ENCODE measurements around the gene CEP104.

Gene CEP104

GRCh38 chr1:3893190-3893589 lies 36.2 kb upstream of the CEP104 start:
- DNase-seq = no peak

- no peak for DNase-seq
Measured at GRCh38 chr1:3892748-3893147, 35.7 kb upstream of the CEP104 start.

DNA sequence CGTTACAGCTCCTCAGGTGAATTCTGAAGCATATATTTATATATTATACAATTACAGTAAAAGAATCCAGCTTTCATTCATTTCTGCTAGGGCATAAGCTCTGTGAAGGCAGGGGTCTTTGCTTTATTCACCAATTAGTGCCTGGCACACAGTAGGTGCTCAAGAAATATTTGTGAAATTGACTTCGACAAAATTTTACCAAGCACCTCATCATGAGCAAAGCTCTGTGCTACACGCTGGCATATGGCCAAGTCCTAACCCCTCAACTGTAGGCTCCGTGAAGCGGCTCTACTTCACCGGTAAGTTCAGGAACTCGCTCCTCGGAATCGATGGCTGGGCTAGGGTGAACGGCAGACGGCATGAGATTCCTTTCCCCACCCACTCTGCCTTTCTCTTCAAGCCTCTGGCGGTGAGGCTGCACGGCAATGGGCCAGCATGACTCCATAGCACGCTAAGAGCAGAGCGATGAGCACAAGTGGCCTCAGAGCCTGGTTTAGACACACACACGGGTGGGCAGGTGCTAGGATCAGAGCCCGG lies 34.4 kb upstream of the CEP104 start:
- no peak for DNase-seq

- no peak for DNase-seq
Measured at GRCh38 chr1:3890389-3891328, 33.6 kb upstream of the CEP104 start.

- no peak for DNase-seq
Measured at GRCh38 chr1:3889936-3890335, 32.9 kb upstream of the CEP104 start.

- DNase-seq = no peak
Measured at GRCh38 chr1:3888301-3888700, 31.3 kb upstream of the CEP104 start.

GRCh38 chr1:3886691-3887090 lies 29.7 kb upstream of the CEP104 start:
- DNase-seq = no peak

DNA sequence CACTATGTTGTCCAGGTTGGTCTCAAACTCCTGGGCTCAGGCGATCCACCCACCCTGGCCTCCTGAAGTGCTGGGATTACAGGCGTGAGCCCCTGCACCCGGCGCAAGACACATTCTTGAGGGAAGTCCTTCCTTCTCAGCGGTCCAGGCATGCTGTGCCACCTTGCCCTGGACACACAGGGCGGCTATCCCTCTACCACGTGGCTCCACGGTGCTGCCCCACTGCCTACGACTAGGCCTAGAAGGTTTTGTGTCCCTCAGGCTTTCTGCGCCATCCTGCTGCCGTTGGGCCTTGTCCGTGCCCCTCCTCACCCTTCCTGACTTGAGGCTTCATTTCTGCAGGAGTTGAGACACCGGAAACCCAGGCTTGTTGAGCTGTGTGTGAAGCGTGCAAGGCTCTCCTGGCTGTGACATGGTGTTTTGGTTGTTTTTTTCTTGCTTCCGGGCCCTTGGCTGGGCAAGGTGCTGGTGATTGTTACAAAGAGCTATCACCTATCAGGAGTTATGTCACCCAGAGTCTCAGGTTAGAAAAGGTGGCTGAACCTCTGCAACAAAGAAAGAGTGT lies 29.2 kb upstream of the CEP104 start:
- DNase-seq = no peak

GRCh38 chr1:3885611-3886010 lies 28.6 kb upstream of the CEP104 start:
- DNase-seq = no peak

GRCh38 chr1:3884966-3885365 lies 28.0 kb upstream of the CEP104 start:
- no peak for DNase-seq

GRCh38 chr1:3883194-3883925 lies 26.3 kb upstream of the CEP104 start:
- DNase-seq = no peak

- no peak for DNase-seq
Measured at GRCh38 chr1:3881193-3881480, 24.1 kb upstream of the CEP104 start.

- DNase-seq = no peak
Measured at GRCh38 chr1:3880429-3881192, 23.6 kb upstream of the CEP104 start.

GRCh38 chr1:3879787-3880428 lies 22.9 kb upstream of the CEP104 start:
- no peak for DNase-seq

DNA sequence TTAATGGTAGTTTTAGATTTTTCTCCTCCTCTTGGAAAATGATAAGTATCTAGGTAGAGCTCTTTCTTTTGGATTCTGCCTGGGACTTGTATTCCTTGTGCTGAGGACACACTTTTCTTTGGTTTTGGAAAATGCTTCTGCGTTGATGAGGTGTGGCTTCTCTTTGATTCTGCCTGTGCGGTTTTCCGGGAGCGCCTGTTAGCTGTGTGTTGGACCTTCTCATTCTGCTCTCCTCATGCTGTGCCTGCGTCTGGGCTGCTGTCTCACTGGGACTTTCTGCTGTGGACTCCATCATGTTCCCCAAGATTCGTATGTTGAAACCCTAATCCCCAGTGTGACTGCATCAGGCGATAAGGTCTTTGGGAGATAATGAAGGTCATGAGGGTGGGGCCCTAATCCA lies 22.1 kb upstream of the CEP104 start:
- no peak for DNase-seq

DNA sequence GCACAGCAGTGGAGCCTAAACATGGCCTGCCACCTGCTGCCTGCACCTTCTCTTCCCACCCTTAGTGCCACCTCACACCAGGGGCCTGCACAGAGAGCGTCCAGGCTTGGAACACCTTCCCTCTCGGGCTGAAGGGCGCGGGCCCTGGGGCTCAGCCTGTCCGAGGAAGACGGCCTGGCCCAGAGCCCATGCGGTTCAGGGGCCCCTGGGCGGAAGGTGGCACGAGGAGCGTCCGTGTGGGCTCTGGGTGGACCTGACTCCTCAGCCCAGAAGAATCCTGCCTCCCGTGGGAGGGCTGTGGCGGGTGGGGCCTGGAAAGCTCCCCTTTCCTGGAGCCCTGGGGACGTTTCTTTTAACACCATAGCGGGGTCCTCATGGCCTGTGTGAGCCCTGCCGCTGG lies 19.7 kb upstream of the CEP104 start:
- no peak for DNase-seq

DNA sequence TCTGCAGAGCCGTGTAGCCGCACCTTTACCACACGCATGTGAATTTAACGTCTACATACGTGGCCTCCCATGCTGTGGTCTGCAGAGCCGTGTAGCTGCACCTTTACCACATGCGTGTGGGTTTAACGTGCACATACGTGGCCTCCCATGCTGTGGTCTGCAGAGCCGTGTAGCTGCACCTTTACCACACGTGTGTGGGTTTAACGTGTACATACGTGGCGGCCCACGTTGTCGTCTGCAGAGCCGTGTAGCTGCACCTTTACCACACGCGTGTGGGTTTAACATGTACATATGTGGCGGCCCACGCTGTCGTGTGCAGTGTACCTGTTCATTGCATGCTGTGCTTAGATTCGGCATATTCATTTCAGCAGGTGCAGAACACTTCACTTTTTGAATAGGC lies 17.7 kb upstream of the CEP104 start:
- no peak for DNase-seq

- DNase-seq = no peak
Measured at GRCh38 chr1:3872546-3872945, 15.5 kb upstream of the CEP104 start.

GRCh38 chr1:3871451-3871805 lies 14.4 kb upstream of the CEP104 start:
- DNase-seq = no peak

DNA sequence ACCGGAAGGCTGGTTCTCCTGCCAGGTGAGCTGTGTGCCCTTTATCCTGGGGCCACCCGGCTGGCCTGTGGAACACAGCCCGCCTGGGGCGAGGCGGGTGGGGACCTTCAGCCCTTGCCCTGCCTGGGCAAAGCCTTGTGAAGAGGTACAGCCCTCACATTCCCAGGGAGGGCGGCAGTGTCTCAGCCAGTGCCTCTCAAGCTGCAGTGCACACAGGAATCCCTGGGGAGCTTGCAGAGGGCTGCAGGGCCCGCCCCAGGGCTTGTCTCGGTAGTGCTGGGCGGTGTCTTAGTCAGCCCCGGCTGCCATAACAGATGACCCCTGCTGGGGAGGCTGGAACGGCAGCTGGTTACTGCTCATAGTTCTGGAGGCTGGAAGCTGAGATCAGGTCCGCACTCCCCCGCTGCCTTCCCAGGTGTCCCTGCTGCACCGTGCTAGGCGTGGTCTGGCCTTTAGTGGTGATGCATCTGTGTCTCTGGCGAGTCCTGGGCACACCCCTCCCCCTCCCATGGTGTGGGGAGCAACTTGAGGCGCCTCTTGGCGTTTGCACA lies 12.8 kb upstream of the CEP104 start:
- DNase-seq = peak; percentile 77

- DNase-seq = no peak
Measured at GRCh38 chr1:3868464-3869006, 11.5 kb upstream of the CEP104 start.

- no peak for DNase-seq
Measured at GRCh38 chr1:3865606-3866160, 8.7 kb upstream of the CEP104 start.
